LHCN-M2 (cell line): ENCODE data around the gene TXNRD1. TPM values are rescaled to one million over a fixed set of nuclear protein-coding genes. Genes with fewer than 3 reads are reported as not detected.
"Not testable (repeated sequence)": the region's sequence is repeated elsewhere in the genome, so short reads cannot be mapped to it uniquely, and the experiment has no call there.

Experiments used
- DNase-seq: peaks from one replicate; pipeline ENCODE4 v3.0.0-alpha.2; 2012; ENCODE audit warnings: low read depth
- total RNA-seq: library from RNA; depleted of rRNA; stranded (reverse); fragments of >200 nt; gene quantifications from 2 replicates; pipeline ENCODE4 v1.2.3, GENCODE V29; 2014

The TXNRD1 gene
- total RNA-seq, 1 experiment from 2014 or later = 120 TPM

DNA sequence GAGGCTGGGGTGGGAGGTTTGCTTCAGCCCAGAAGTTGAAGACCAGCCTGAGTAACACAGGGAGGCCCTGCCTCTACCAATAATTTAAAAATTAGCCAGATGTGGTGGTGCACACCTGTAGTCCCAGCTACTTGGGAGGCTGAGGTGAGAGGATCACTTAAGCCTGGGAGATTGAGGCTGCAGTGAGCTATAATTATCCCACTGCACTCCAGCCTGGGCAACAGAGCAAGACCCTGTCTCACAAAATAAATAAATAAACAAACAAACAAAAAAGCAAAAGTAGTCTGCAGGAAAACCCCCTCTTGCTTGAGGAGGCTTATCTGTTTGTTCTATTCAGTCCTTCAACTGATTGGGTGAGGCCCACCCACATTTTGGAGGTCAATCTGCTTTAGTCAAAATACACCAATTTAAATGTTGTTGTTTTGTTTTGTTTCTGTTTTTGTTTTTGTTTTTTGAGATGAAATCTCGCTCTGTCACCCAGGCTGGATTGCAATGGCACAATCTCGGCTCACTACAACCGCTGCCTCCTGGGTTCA lies 24.9 kb upstream of the TXNRD1 start:
- DNase-seq = no peak

DNA sequence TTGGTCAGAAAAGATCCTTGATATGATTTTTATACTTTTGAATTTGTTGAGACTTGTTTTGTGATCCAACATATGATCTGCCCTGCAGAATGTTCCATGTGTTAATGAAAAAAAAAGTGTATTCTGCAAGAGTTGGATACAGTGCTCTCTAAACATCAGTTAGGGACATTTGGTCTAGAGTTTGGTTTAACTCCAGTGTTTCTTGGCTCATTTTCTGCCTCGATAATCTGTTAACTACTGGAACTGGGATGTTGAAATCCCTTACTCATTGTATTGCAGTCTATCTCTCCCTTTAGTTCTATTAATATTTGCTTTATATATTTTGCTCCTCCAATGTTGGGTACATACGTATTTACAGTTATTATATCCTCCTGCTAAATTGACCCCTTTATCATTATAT lies 18.3 kb upstream of the TXNRD1 start:
- DNase-seq = no peak

DNA sequence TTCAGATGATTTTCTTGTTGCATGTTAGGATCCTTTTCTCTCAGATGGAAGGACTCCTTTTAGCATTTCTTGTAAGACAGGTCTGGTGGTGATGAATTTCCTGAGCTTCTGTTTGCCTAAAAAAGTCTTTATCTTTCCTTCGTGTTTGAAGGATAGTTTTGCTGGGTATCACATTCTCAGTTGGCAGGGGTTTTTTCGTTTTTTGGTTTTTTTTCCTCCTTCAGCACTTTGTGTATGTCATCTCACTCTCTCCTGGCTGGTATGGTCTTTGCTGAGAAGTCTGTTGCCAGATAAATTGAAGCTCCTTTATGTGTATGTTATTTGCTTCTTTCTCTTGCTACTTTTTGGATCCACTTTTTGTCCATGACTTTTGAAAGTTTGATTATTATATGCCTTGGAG lies 15.6 kb upstream of the TXNRD1 start:
- no peak for DNase-seq

DNA sequence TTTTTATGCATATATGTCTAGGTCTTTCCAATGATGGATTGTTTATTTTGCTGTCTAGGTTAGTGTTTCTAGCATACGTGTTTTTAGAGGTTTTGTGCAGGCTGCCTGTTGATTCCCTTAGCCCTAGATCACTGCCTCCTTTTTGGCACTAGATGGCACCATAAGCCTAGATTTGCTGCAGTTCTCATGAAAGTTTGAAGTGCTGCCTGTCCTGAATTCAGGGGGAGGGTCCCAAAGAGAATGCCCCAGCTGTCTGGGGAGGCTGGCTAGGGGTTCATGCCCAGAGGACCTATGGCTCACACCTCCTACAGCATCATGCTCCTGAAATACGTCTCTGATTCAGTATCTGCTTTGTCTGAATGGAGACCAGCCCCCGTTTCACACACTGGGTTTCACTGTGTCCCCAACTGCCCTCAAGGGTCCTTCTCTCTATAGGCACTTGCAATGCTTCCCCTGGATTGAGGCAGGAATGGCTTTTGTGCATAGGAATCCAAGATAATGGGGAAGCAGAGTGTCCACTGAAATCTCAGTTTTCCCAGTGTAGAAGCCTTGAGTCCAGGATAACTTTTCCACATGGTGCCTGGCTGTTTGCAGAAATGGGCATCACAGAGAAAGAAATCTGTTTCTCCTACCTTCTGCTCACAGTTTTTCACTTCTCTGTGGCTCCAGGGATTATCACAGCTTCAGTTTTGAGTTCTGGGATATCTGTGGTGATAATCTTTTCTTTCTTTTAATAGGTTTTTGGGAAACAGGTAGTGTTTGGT lies 14.2 kb upstream of the TXNRD1 start:
- peak; percentile 57 for DNase-seq

DNA sequence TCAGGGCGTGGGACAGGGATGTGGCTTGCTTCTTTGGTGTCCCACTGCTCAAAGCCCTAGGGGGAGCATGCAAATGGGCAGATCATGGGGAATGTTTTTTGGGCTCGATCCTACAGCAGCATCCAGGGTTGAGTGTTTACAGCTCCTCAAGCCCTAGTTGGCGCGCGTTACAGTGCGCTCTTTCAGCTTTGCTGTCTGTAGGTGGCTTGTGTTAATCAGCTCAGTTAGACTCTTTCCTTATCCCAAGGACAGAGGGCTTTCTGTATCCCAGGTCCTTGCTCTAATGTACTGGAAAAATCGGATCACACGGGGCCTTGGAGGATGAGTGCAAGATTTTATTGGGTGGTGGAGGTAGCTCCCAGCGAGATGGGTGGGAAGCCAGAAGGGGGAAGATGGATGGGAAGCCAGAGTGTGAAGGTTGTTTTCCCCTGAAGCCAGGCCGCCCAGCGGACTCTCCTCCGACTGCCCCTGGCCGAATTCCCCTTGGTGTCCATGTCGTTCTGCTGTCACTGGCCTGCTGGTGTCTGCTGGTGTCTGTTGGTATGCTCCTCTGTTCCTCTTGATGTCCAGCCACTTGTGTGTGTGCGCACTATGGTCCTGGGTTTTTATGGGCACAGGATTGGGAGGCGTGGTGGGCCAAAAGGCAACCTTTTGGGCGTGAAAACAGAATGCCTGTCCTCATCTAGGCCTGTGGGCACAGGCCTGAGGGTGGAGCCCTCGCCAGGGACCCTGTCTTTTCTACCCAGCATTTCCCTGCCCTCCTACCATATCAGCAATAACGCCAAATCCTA lies 10.7 kb upstream of the TXNRD1 start:
- no peak for DNase-seq

DNA sequence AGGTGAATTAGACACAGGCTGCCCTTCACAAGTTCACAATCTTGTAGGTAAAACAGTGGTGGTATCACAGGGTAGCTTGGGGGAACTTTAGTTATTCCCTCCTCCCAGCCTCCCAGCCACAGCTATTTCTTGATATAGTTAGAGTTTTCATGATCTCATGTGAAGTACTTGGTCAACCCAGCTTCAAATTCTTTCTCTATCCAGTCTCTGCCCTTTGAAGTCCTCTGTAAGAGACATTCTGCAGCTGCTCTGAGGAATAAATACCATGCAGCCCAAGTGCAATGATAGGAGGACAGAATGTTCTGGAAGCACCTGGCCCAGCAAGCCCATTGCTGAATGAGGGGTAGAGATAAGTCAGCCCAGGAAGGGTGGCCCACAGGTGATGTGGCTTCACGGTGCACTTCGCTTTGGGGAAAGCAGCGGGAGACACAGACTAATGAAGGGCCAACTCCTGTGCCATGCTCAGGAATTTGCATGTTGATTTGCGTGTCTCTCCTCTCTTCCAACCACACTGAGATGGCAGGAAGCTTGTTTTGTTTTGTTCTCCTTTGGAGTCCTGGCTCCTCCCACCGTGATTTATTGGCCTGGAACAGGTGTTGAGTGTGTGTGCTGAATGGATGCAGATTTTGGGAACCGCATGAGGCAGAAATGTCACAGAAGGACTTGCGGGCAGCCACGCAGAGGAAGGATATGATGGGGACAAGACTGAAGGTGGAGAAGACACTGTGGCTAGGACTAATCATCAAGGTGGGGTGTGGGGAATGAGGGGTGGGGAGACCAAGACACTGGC lies 8.0 kb upstream of the TXNRD1 start:
- peak; percentile 19 for DNase-seq

DNA sequence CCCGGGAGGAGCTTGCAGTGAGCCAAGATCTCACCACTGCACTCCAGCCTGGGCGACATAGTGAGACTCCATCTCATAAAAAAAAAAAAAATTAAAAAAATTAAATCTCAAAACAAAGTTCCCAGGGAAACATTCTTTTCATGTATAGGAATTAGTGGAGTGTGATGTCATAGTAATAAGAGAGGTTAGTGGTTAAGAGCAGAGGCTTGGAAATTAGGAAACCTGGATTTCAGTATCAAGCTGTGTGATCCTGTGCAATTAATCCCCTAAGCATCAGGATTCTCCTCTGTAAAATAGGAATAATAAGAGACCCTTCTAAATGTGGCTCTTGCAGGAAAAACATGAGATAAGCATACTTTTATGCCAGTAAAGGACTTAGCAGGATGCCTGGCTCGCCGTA lies 3.1 kb upstream of the TXNRD1 start:
- DNase-seq = no peak

DNA sequence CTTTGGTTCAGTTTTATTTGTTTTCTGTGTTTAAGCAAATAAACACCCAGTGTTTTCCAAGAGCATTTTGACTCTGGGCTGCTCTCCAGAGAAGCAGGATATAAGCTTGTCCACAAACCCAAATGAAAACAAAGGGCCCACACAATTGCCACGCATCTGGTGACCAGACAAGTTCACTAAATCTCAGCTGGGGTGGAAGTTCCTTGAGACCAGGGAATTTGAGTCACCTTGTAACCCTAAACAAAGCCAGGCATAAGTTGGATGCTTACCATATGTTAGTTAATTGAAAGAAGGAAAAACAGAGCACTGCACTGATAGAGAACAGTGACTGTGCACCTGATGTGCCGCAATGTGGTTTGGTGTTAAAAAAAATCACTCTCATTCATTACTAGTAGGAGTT lies 1.6 kb upstream of the TXNRD1 start:
- peak; percentile 65 for DNase-seq

DNA sequence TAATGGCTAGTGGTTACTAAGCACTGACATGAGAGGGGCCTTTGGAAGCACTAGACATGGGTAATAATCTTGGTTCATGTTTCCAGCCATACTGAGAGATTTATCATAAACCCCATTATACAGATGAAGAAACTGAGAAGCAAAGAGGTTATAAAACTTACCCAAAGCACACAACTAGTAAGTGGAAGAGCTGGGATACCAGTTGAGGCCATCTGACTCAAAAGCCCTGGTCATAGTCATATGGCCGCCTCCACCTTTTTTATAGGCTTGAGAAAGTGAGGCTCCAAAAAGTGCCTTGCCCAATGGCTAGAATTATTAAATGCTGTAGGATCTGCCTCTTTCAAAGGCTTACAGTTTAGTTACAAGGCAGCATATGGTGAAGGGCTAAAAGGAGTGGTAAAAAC lies 944 bp downstream of the TXNRD1 start:
- DNase-seq = no peak

DNA sequence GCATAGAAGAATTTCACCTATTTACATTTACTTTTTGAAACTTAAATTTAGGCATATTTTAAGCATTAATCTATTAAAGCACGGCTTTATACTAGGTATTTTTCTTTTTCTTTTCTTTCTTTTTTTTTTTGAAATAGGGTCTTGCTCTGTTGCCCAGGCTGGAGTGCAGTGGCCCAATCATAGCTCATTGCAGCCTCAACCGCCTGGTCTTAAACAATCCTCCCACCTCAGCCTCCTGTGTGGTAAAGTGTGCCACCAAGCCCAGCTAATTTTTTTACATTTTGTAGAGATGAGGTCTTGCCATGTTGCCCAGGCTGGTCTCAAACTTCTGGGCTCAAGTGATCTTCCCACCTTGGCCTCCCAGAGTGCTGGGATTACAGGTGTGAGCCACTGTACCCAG lies 2.9 kb downstream of the TXNRD1 start:
- not testable (repeated sequence) for DNase-seq

DNA sequence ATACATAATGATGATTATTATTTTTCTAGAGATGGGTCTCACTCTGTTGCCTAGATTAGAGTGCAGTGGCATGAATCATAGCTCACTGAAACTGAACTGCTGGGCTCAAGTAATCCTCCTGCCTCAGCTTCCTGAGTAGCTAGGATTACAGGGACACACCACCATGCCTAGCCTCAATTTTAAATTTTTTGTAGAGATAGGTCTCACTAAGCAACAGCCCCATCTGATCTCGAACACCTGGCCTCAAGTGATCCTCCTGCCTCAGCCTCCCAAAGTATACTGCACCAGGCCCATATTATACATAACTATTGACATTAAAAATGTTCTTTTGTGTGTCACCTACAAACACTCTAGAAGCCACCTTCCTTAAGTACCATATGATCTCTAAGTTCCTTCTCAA lies 3.4 kb downstream of the TXNRD1 start:
- peak; percentile 40 for DNase-seq

DNA sequence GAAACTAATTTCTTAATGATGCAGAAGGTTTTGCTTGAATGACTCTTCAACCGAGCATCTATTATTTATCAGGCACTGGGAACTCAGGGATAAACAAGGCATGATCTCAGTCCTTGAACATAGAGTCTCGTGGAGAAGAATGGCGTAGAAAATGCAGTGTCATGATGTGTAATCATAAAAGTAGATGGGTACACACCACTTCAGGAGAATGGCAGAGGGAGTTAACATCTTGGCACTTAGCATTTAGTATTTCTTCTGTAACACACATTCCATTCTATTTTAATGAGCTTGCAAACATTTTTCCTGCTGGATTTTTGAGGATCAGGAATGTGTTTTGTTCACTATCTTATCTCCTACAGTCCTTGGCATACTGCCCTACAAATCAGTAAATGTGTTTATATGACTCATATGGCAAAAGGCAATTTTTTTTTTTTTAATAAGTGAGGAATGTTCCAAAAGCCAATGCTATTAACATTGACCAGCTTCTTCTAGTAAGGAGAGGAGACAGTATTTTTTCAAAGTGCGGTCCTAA lies 3.8 kb downstream of the TXNRD1 start:
- peak; percentile 93 for DNase-seq

DNA sequence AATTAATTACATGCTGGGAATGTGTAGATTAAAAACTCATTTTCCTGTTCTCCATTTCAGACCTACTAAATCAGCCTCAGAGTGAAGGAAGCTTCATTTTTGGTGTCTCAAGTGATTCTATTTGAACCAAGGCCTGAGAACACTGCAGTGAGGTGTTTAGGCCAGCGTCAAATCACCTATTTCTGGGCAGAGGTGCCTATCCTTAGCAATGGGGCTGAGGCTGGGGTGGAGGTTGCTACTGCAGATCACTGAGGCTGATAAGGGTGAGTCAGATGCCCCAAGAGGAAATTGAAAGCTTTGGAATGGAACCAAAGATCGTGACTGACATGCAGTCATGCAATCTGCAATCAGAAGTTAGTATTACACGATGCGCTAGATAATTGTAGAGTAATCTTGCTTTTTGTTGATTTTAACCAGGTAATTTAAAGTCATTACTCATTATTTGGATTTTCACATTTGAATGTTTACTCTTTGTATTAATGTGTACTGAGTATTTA lies 4.4 kb downstream of the TXNRD1 start:
- DNase-seq = peak; percentile 78

DNA sequence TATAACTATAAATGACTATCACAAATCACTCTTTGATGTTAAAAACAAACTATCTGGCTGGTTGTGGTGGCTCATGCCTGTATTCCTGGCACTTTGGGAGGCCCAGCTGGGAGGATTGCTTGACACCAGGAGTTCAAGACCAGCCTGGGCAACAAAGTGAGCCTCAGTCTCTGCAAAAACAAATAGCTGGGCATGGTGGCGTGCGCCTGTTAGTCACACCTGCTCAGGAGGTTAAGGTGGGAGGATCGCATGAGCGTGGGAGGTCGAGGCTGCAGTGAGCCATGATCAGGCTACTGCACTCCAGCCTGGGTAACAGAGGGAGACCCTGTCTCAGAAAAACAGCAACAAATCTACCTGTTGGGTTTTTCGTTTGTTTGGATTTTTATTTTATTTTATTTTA lies 5.4 kb downstream of the TXNRD1 start:
- DNase-seq = no peak

DNA sequence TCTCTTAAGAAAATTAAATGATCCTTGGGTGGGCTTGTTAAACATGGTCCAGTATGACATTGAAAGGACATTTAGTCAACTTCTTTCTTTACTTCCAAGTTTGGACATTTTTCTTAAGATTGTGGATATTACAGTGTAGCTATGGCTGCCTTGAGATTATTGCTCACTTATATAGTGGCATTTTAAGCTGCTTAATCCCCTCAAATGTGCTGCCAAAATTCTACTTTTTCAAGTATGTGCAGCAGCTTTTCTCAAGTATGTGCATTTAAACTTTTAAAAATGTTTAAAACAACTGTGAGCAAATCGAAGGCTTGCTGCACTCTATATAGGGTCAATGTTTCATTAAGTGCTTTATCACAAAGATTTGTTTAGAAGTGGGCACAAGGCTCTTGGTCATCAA lies 7.4 kb downstream of the TXNRD1 start:
- no peak for DNase-seq

DNA sequence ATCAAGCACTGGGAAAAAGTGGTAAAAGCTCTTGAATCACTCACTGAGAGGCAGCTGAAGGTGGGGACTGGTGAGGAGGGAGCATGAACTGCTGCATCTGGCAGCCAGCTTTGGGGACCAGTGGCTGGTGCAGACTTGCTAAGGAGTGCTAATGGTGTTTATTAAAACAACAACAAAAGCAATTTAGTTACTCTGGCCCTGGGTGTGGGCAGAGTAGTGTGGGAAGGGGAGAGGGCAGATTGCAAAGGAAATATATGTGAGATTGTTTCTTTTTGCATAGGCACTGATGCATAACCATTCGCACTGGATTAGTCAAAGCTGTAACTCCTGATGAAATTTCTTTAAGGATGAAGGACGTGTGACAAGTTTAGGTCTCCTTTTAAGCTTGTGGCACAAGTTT lies 8.1 kb downstream of the TXNRD1 start:
- no peak for DNase-seq

DNA sequence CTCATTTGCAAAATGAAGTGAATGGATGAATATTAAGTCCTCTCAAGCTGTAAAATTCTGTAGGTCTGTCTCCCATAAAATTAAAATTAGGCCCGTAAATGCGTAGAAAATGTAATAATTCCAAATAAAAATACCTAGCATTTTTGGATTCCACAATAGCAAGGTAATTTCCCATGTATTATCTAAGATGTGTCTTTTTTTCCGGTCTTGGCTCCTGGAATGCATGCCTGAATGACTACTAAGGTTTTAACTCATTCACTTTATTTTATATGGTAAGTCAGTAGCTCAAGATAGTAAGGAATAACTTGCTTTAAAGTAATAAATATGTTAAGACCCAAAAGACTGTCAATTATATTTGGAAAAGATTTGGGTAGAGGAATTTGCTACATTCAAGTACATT lies 11.1 kb downstream of the TXNRD1 start:
- DNase-seq = no peak

DNA sequence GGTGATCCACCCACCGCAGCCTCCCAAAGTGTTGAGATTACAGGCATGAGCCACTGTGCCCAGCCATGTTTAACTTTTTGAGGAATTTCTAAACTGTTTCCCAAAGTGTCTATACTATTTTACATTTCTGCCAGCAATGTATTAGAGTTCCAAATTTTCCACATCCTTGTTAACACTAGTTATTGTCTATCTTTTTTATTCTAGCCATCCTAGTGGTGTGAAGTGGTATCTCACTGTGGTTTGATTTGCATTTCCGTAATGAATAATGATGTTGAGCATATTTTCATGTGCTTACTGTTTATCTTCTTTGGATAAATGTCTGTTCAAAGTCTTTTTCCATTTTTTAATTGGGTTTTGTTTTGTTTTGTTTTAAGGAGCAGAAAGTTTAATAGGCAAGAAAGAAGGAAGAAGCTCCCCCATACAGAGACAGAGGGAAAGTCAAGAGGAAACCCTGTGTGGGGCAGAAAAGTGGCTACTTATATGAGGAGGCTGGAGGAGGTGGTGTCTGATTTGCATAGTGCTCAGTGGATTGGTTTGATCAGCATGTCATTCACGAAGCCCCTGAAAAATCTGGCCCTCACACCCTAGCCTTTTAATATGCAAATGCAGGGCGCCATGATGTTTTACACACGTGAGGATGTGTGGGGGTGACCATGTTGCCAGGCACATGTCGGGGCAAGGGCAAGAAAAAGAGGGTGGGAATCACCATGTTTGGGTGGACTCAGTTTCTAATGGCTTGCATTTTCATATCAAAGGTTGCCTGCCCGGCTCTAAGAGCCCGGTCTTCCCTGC lies 14.9 kb downstream of the TXNRD1 start:
- DNase-seq = no peak

DNA sequence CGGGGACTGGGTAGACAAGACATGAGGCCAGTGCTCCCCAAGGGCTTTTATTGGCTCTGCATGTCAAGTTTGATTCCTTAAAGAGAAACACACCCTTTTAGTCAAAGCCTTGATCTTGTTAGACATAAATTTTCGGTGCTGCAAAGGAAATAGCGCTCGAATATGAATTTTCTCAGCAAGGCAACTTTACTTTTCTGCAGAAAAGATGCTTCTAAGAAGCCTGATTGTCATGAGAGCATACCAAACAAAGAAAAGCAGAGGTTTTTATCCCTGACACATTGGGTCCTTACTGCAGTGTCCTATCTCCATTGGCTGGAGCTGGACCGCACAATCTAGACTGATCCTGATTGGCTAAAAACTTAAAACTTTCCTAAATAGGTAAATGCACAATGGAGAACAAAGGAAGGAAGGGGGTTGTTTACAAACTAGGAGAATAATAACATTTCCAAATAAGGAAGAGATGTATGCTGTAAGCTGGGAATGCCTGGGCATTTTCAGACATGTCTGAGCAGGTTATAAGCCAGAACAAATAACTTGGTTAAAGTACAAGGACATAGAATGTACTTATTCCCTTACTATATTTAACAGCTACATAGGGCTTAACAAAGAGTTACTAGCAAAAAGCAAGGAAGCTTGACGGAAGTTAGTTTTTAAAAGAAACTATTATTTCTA lies 17.2 kb downstream of the TXNRD1 start:
- no peak for DNase-seq

DNA sequence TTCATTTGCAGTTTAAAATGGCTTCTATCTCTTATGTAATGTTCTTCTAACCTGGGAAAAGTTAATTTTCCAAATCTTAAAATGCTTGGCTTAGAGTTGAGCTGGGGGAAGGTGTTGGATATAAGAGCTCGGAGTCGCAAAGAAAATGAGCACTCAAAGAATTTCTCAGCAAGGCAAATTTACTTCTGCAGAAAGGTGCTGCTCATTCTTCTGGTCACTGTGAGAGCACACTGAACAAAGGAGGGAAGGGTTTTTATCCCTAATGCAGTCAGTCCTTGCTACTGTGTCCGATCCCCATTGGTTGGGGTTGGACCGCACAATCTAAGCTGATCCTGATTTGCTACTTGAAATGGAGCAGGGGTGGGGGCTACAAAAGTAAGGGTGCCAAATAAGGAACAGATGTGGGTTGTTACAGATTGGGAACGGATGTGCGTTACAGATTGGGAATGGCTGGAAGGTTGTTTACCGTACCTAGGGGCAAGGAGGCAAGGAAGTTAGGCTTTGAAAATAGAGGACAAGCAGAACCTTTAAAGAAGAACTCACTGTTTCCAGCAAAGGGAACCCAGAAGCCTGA lies 19.4 kb downstream of the TXNRD1 start:
- no peak for DNase-seq
